ENCODE data around the gene CTSE. TPM values are rescaled to one million over a fixed set of nuclear protein-coding genes. Genes with fewer than 3 reads are reported as not detected.

Gene CTSE
- polyA plus RNA-seq, 2 of the 4 experiments (the other 2 are of a cell fraction): not detected

GRCh38 chr1:205974712-205975111 is 49.0 kb downstream of the CTSE start:
- ATAC-seq (no peak), FAIRE-seq (no peak), DNase-seq (ENCODE audit: low read depth in 1 of 2, low spot score in 1 of 2) (no peak)
- no peak overlapping the region for H3K4me3 ChIP-seq
- no peak for TF ChIP-seq NFE2L2 (conservative IDR thresholded peaks at IDR 0.05; ENCODE audit: low read length)
- TF ChIP-seq NPAS2 (CRISPR knock-in tag; IDR thresholded peaks at IDR 0.05; ENCODE audit: borderline replicate concordance): no peak
- no peak for TF ChIP-seq SREBF2 (IDR thresholded peaks at IDR 0.05)
- no peak for TF ChIP-seq ZSCAN20 (CRISPR knock-in tag; IDR thresholded peaks at IDR 0.05)
- TF ChIP-seq POLR2AphosphoS2 (conservative IDR thresholded peaks at IDR 0.05; ENCODE audit: low read length): no peak
- TF ChIP-seq HES2 (IDR thresholded peaks at IDR 0.05): no peak
- no peak for TF ChIP-seq RFX5 (IDR thresholded peaks at IDR 0.05)
- TF ChIP-seq CHD4 (IDR thresholded peaks at IDR 0.05; ENCODE audit: borderline replicate concordance): no peak
- no peak for TF ChIP-seq JUN (IDR thresholded peaks at IDR 0.05)
- TF ChIP-seq TFCP2L1 (CRISPR knock-in tag; IDR thresholded peaks at IDR 0.05): no peak
- TF ChIP-seq PHF8 (IDR thresholded peaks at IDR 0.05; ENCODE audit: borderline replicate concordance, low read depth): no peak
- no peak for TF ChIP-seq CBX2 (IDR thresholded peaks at IDR 0.05; ENCODE audit: borderline replicate concordance, low read depth)
- no peak for TF ChIP-seq SMC3 (IDR thresholded peaks at IDR 0.05)
- no peak for TF ChIP-seq HDAC2 (IDR thresholded peaks at IDR 0.05)
- no peak for TF ChIP-seq RNF2 (IDR thresholded peaks at IDR 0.05; ENCODE audit: borderline replicate concordance, low read depth)
- H3K9me3 ChIP-seq: no peaks in the 10 kb centered on the region
- no peak overlapping the region for H3K27ac ChIP-seq
- whole genome bisulfite sequencing (ENCODE audit: missing lambda C conversion rate): 65% methylated on average over 3 of the region's 3 CpGs
- peaks cover 24% of the 10 kb centered on the region for H3K4me1 ChIP-seq
- no peak overlapping the region for H3K4me2 ChIP-seq
- CTCF ChIA-PET: no interaction called here
- POLR2A ChIA-PET: no interaction called here

- ATAC-seq: no peak
Measured at GRCh38 chr1:205973377-205974232, 50.1 kb downstream of the CTSE start.

More at GRCh38 chr1:205973377-205974232, 50.1 kb downstream of the CTSE start:
- DNase-seq (ENCODE audit: low read depth in 1 of 2, low spot score in 1 of 2) (no peak), FAIRE-seq (no peak)
- H3K27ac ChIP-seq: no peak overlapping the region; a peak in 1 of 6 replicates
- H3K4me3 ChIP-seq: no peak overlapping the region
- H3K4me1 ChIP-seq: peaks cover 24% of the 10 kb centered on the region
- H3K4me2 ChIP-seq: no peak overlapping the region
- WGBS (ENCODE audit: missing lambda C conversion rate): 89% methylated on average over 8 of the region's 8 CpGs
- ChIA-PET CTCF (no interaction called here), POLR2A (no interaction called here)
- TF ChIP-seq FOSL2 (IDR thresholded peaks at IDR 0.05): no peak
- TF ChIP-seq FOSL2 (CRISPR knock-in tag; IDR thresholded peaks at IDR 0.05): no peak
- no peak for TF ChIP-seq HES2 (IDR thresholded peaks at IDR 0.05)
- no peak for TF ChIP-seq SREBF2 (IDR thresholded peaks at IDR 0.05)
- TF ChIP-seq USF2 (IDR thresholded peaks at IDR 0.05): no peak
- no peak for TF ChIP-seq ZNF302 (CRISPR knock-in tag; IDR thresholded peaks at IDR 0.05)
- no peak for TF ChIP-seq REST (IDR thresholded peaks at IDR 0.05)
- no peak for TF ChIP-seq SMC3 (IDR thresholded peaks at IDR 0.05)
- no peak for TF ChIP-seq NFE2L2 (conservative IDR thresholded peaks at IDR 0.05; ENCODE audit: low read length)
- no peak for TF ChIP-seq NPAS2 (CRISPR knock-in tag; IDR thresholded peaks at IDR 0.05; ENCODE audit: borderline replicate concordance)
- no peak for TF ChIP-seq MAX (IDR thresholded peaks at IDR 0.05)
- no peak for TF ChIP-seq RAD21 (conservative IDR thresholded peaks at IDR 0.05 in 1 of 2, IDR thresholded peaks at IDR 0.05 in 1 of 2)
- no peak for TF ChIP-seq BCL3 (IDR thresholded peaks at IDR 0.05)
- no peak for TF ChIP-seq JUNB (IDR thresholded peaks at IDR 0.05)
- TF ChIP-seq ELK1 (IDR thresholded peaks at IDR 0.05; ENCODE audit: low read depth, low read length): no peak
- TF ChIP-seq EHMT2 (IDR thresholded peaks at IDR 0.05; ENCODE audit: low read depth): no peak
- no peak for TF ChIP-seq CHD4 (IDR thresholded peaks at IDR 0.05; ENCODE audit: borderline replicate concordance)
- no peak for TF ChIP-seq RFX5 (IDR thresholded peaks at IDR 0.05)
- TF ChIP-seq KDM1A (IDR thresholded peaks at IDR 0.05; ENCODE audit: low read depth): no peak
- TF ChIP-seq CBX8 (IDR thresholded peaks at IDR 0.05): no peak
- H3K9me3 ChIP-seq: no peaks in the 10 kb centered on the region
